ENCODE measurements around the gene SFT2D1. TPM values are rescaled to one million over a fixed set of nuclear protein-coding genes. Genes with fewer than 3 reads are reported as not detected.
"Not testable (repeated sequence)": the region's sequence is repeated elsewhere in the genome, so short reads cannot be mapped to it uniquely, and the experiment has no call there.

The SFT2D1 gene
- total RNA-seq, 1 experiment from 2014 or later, result 119 TPM

- no peak overlapping the region for H2AFZ ChIP-seq (ENCODE audit: low read length)
- no peak overlapping the region for H3K9ac ChIP-seq (ENCODE audit: low read length)
- H3K9me3 ChIP-seq (ENCODE audit: low read length), result peaks cover 8% of the 10 kb centered on the region; the same call in 1 of the 2 replicates
- H3K4me3 ChIP-seq (ENCODE audit: low read length), result no peak overlapping the region
- no peak overlapping the region for H3K27ac ChIP-seq (ENCODE audit: low read length)
- H3K4me1 ChIP-seq (ENCODE audit: low read length), result peaks cover 21% of the 10 kb centered on the region
- no peaks in the 10 kb centered on the region for H3K79me2 ChIP-seq (ENCODE audit: low read length)
- H3K4me2 ChIP-seq (ENCODE audit: low read depth, low read length, poor library complexity, severe bottlenecking), result no peak overlapping the region
- H3K27me3 ChIP-seq (ENCODE audit: low read length), result no peaks in the 10 kb centered on the region
- no peaks in the 10 kb centered on the region for H3K9me2 ChIP-seq (replicated peaks; ENCODE audit: insufficient read depth, low read length)
- peaks cover 6% of the 10 kb centered on the region; the same call in 1 of the 2 replicates for H3K36me3 ChIP-seq (ENCODE audit: insufficient read depth, low read length)
- no peaks in the 10 kb centered on the region for H4K20me1 ChIP-seq (ENCODE audit: insufficient read depth, low read depth, low read length)
- no peak for DNase-seq
Measured at GRCh38 chr6:166348305-166348949, 6.1 kb upstream of the SFT2D1 start.

- Histone ChIP-seq H3K79me2 (ENCODE audit: low read length) (peaks cover 10% of the 10 kb centered on the region), H3K9ac (ENCODE audit: low read length) (no peak overlapping the region), H3K9me3 (ENCODE audit: low read length) (peaks cover 8% of the 10 kb centered on the region; the same call in 1 of the 2 replicates), H3K9me2 (replicated peaks; ENCODE audit: insufficient read depth, low read length) (no peaks in the 10 kb centered on the region), H3K36me3 (ENCODE audit: insufficient read depth, low read length) (peaks cover 6% of the 10 kb centered on the region; the same call in 1 of the 2 replicates), H4K20me1 (ENCODE audit: insufficient read depth, low read depth, low read length) (no peaks in the 10 kb centered on the region; the same call in 1 of the 2 replicates), H3K27me3 (ENCODE audit: low read length) (no peaks in the 10 kb centered on the region), H2AFZ (ENCODE audit: low read length) (no peak overlapping the region), H3K27ac (ENCODE audit: low read length) (no peak overlapping the region), H3K4me3 (ENCODE audit: low read length) (no peak overlapping the region), H3K4me2 (ENCODE audit: low read depth, low read length, poor library complexity, severe bottlenecking) (no peak overlapping the region), H3K4me1 (ENCODE audit: low read length) (peaks cover 23% of the 10 kb centered on the region)
- no peak for DNase-seq
Measured at GRCh38 chr6:166346965-166347364, 4.6 kb upstream of the SFT2D1 start.

GRCh38 chr6:166346449-166346848, 4.1 kb upstream of the SFT2D1 start:
- Histone ChIP-seq H3K36me3 (ENCODE audit: insufficient read depth, low read length) (peaks cover 6% of the 10 kb centered on the region; the same call in 1 of the 2 replicates), H3K4me2 (ENCODE audit: low read depth, low read length, poor library complexity, severe bottlenecking) (no peak overlapping the region), H3K9me3 (ENCODE audit: low read length) (peaks cover 7% of the 10 kb centered on the region; the same call in 1 of the 2 replicates), H2AFZ (ENCODE audit: low read length) (no peak overlapping the region), H3K9ac (ENCODE audit: low read length) (no peak overlapping the region), H3K79me2 (ENCODE audit: low read length) (peaks cover 15% of the 10 kb centered on the region), H3K27ac (ENCODE audit: low read length) (no peak overlapping the region), H4K20me1 (ENCODE audit: insufficient read depth, low read depth, low read length) (no peaks in the 10 kb centered on the region; the same call in 1 of the 2 replicates), H3K9me2 (replicated peaks; ENCODE audit: insufficient read depth, low read length) (no peaks in the 10 kb centered on the region), H3K4me3 (ENCODE audit: low read length) (no peak overlapping the region), H3K27me3 (ENCODE audit: low read length) (no peaks in the 10 kb centered on the region), H3K4me1 (ENCODE audit: low read length) (peaks cover 20% of the 10 kb centered on the region)
- no peak for DNase-seq

GRCh38 chr6:166345672-166346071, 3.3 kb upstream of the SFT2D1 start:
- not testable (repeated sequence) for H3K4me3 ChIP-seq (ENCODE audit: low read length); H3K9ac ChIP-seq (ENCODE audit: low read length); H4K20me1 ChIP-seq (ENCODE audit: insufficient read depth, low read depth, low read length); H3K9me2 ChIP-seq (replicated peaks; ENCODE audit: insufficient read depth, low read length); H3K36me3 ChIP-seq (ENCODE audit: insufficient read depth, low read length); H3K9me3 ChIP-seq (ENCODE audit: low read length); H3K4me2 ChIP-seq (ENCODE audit: low read depth, low read length, poor library complexity, severe bottlenecking); DNase-seq; H3K27ac ChIP-seq (ENCODE audit: low read length); H2AFZ ChIP-seq (ENCODE audit: low read length); H3K27me3 ChIP-seq (ENCODE audit: low read length)
- peaks cover 23% of the 10 kb centered on the region for H3K79me2 ChIP-seq (ENCODE audit: low read length)
- peaks cover 28% of the 10 kb centered on the region for H3K4me1 ChIP-seq (ENCODE audit: low read length)

GRCh38 chr6:166344921-166345320, 2.6 kb upstream of the SFT2D1 start:
- not testable (repeated sequence) for H3K9me3 ChIP-seq (ENCODE audit: low read length); H3K4me2 ChIP-seq (ENCODE audit: low read depth, low read length, poor library complexity, severe bottlenecking); DNase-seq; H3K9me2 ChIP-seq (replicated peaks; ENCODE audit: insufficient read depth, low read length); H3K36me3 ChIP-seq (ENCODE audit: insufficient read depth, low read length); H3K9ac ChIP-seq (ENCODE audit: low read length); H3K4me3 ChIP-seq (ENCODE audit: low read length); H2AFZ ChIP-seq (ENCODE audit: low read length); H3K27ac ChIP-seq (ENCODE audit: low read length); H4K20me1 ChIP-seq (ENCODE audit: insufficient read depth, low read depth, low read length); H3K27me3 ChIP-seq (ENCODE audit: low read length)
- Histone ChIP-seq H3K79me2 (ENCODE audit: low read length) (peaks cover 30% of the 10 kb centered on the region), H3K4me1 (ENCODE audit: low read length) (peaks cover 35% of the 10 kb centered on the region)

GRCh38 chr6:166344240-166344639, 1.9 kb upstream of the SFT2D1 start:
- peaks cover 6% of the 10 kb centered on the region; the same call in 1 of the 2 replicates for H4K20me1 ChIP-seq (ENCODE audit: insufficient read depth, low read depth, low read length)
- peaks cover 4% of the 10 kb centered on the region; the same call in 1 of the 2 replicates for H3K36me3 ChIP-seq (ENCODE audit: insufficient read depth, low read length)
- H3K9me2 ChIP-seq (replicated peaks; ENCODE audit: insufficient read depth, low read length), result no peaks in the 10 kb centered on the region
- DNase-seq, result no peak
- H3K27me3 ChIP-seq (ENCODE audit: low read length), result no peaks in the 10 kb centered on the region
- H3K4me2 ChIP-seq (ENCODE audit: low read depth, low read length, poor library complexity, severe bottlenecking), result no peak overlapping the region
- peaks cover 37% of the 10 kb centered on the region for H3K79me2 ChIP-seq (ENCODE audit: low read length)
- no peak overlapping the region for H3K9ac ChIP-seq (ENCODE audit: low read length)
- no peak overlapping the region for H3K27ac ChIP-seq (ENCODE audit: low read length)
- H3K4me3 ChIP-seq (ENCODE audit: low read length), result no peak overlapping the region
- peaks cover 37% of the 10 kb centered on the region for H3K4me1 ChIP-seq (ENCODE audit: low read length)
- H3K9me3 ChIP-seq (ENCODE audit: low read length), result no peaks in the 10 kb centered on the region
- H2AFZ ChIP-seq (ENCODE audit: low read length), result no peak overlapping the region

GRCh38 chr6:166343150-166343487, 774 bp upstream of the SFT2D1 start:
- H3K9ac ChIP-seq (ENCODE audit: low read length), result peak overlapping the region; percentile 93
- peaks cover 48% of the 10 kb centered on the region for H3K79me2 ChIP-seq (ENCODE audit: low read length)

GRCh38 chr6:166341977-166342348, 382 bp downstream of the SFT2D1 start:
- Histone ChIP-seq H3K9me2 (replicated peaks; ENCODE audit: insufficient read depth, low read length) (no peaks in the 10 kb centered on the region), H3K9me3 (ENCODE audit: low read length) (no peaks in the 10 kb centered on the region), H3K27ac (ENCODE audit: low read length) (peak overlapping the region; percentile 52), H3K4me1 (ENCODE audit: low read length) (peaks cover 30% of the 10 kb centered on the region), H3K4me2 (ENCODE audit: low read depth, low read length, poor library complexity, severe bottlenecking) (peak overlapping the region; percentile 87), H3K27me3 (ENCODE audit: low read length) (no peaks in the 10 kb centered on the region), H3K9ac (ENCODE audit: low read length) (peak overlapping the region; percentile 93), H2AFZ (ENCODE audit: low read length) (no peak overlapping the region), H4K20me1 (ENCODE audit: insufficient read depth, low read depth, low read length) (peaks cover 12% of the 10 kb centered on the region; the same call in 1 of the 2 replicates), H3K36me3 (ENCODE audit: insufficient read depth, low read length) (peaks cover 14% of the 10 kb centered on the region; the same call in 1 of the 2 replicates), H3K4me3 (ENCODE audit: low read length) (peak overlapping the region; percentile 94), H3K79me2 (ENCODE audit: low read length) (peaks cover 60% of the 10 kb centered on the region)
- DNase-seq, result peak; percentile 59

More at GRCh38 chr6:166343150-166343487, 774 bp upstream of the SFT2D1 start:
- peak; percentile 83 for DNase-seq
- Histone ChIP-seq H3K36me3 (ENCODE audit: insufficient read depth, low read length) (peaks cover 7% of the 10 kb centered on the region; the same call in 1 of the 2 replicates), H2AFZ (ENCODE audit: low read length) (peak overlapping the region; percentile 35; the same call in 1 of the 2 replicates), H3K4me1 (ENCODE audit: low read length) (peaks cover 37% of the 10 kb centered on the region), H3K4me3 (ENCODE audit: low read length) (peak overlapping the region; percentile 94), H3K9me3 (ENCODE audit: low read length) (no peaks in the 10 kb centered on the region), H3K27ac (ENCODE audit: low read length) (peak overlapping the region; percentile 79), H4K20me1 (ENCODE audit: insufficient read depth, low read depth, low read length) (peaks cover 12% of the 10 kb centered on the region; the same call in 1 of the 2 replicates), H3K27me3 (ENCODE audit: low read length) (no peaks in the 10 kb centered on the region), H3K9me2 (replicated peaks; ENCODE audit: insufficient read depth, low read length) (no peaks in the 10 kb centered on the region), H3K4me2 (ENCODE audit: low read depth, low read length, poor library complexity, severe bottlenecking) (peak overlapping the region; percentile 87)

Measured in Karpas-422 (cell line).